CD4-positive, alpha-beta T cell treated with Interleukin-17A for 4 hours (primary cell): ENCODE measurements around the gene USP17L28.
"Not testable (repeated sequence)": the region's sequence is repeated elsewhere in the genome, so short reads cannot be mapped to it uniquely, and the experiment has no call there.

Experiments
- DNase-seq: peaks from one replicate; pipeline ENCODE4 v3.0.0-alpha.2; 2020; ENCODE audit warnings: mixed read lengths

Gene USP17L28

GRCh38 chr4:9348593-9348992 lies at the start of gene USP17L28:
TSS of gene USP17L28 (plus strand) at chr4:9348893. CDS start at chr4:9348893, 0 bp downstream.
- not testable (repeated sequence) for DNase-seq

- not testable (repeated sequence) for DNase-seq
These were observed 24.5 kb upstream of the USP17L28 start for GRCh38 chr4:9324191-9324590.

- DNase-seq, result not testable (repeated sequence)
These were observed 23.8 kb upstream of the USP17L28 start, which contains the start of gene USP17L24 for GRCh38 chr4:9324865-9325264. TSS of gene USP17L24 (plus strand) at chr4:9325165. CDS start at chr4:9325165, 0 bp downstream.

- not testable (repeated sequence) for DNase-seq
These were observed 19.1 kb upstream of the USP17L28 start, which contains the start of gene USP17L25 for GRCh38 chr4:9329611-9330010. TSS of gene USP17L25 (plus strand) at chr4:9329911. CDS start at chr4:9329911, 0 bp downstream.

GRCh38 chr4:9334358-9334757 lies 14.3 kb upstream of the USP17L28 start, which contains the start of gene USP17L26:
TSS of gene USP17L26 (plus strand) at chr4:9334658. CDS start at chr4:9334658, 0 bp downstream.
- DNase-seq, result not testable (repeated sequence)

GRCh38 chr4:9339103-9339502 lies 9.6 kb upstream of the USP17L28 start, which contains the start of gene USP17L5:
TSS of gene USP17L5 (plus strand) at chr4:9339403. CDS start at chr4:9339403, 0 bp downstream.
- DNase-seq, result not testable (repeated sequence)

GRCh38 chr4:9343848-9344247 lies 4.8 kb upstream of the USP17L28 start, which contains the start of gene USP17L27:
TSS of gene USP17L27 (plus strand) at chr4:9344148. CDS start at chr4:9344148, 0 bp downstream.
- DNase-seq, result not testable (repeated sequence)

GRCh38 chr4:9350866-9351265 lies 2.2 kb downstream of the USP17L28 start:
- not testable (repeated sequence) for DNase-seq

GRCh38 chr4:9353338-9353737 lies 4.6 kb downstream of the USP17L28 start, which contains the start of gene USP17L29:
TSS of gene USP17L29 (plus strand) at chr4:9353638. CDS start at chr4:9353638, 0 bp downstream.
- DNase-seq, result not testable (repeated sequence)

- DNase-seq, result not testable (repeated sequence)
These were observed 14.1 kb downstream of the USP17L28 start, which contains the start of gene USP17L30 for GRCh38 chr4:9362829-9363228. TSS of gene USP17L30 (plus strand) at chr4:9363129. CDS start at chr4:9363129, 0 bp downstream.

GRCh38 chr4:9379881-9380280 lies 31.2 kb downstream of the USP17L28 start:
- DNase-seq, result not testable (repeated sequence)

GRCh38 chr4:9381012-9381534 lies 32.4 kb downstream of the USP17L28 start:
- DNase-seq, result peak; percentile 12

- DNase-seq, result no peak
These were observed 35.4 kb downstream of the USP17L28 start for GRCh38 chr4:9384126-9384525.

- not testable (repeated sequence) for DNase-seq
These were observed 40.3 kb downstream of the USP17L28 start for GRCh38 chr4:9389001-9389400.
